B cell (primary cell): ENCODE data around the gene SLC13A3. TPM values are rescaled to one million over a fixed set of nuclear protein-coding genes. Genes with fewer than 3 reads are reported as not detected.

Source experiments
- ATAC-seq: fragments of 200-7000 bp; cut with Tn5 transposase; one replicate; pipeline ENCODE4 v1.10.0; 2021; ENCODE audit warnings: low read depth, mild to moderate bottlenecking, moderate number of reproducible peaks, moderate library complexity
- CTCF ChIA-PET: fragments of 350-600 bp; sonication (Branson Sonifier 250); formaldehyde crosslinking; loops from one replicate; lab custom pipeline; 2021; ENCODE audit warnings: antibody characterized with exemption, inconsistent platforms; lab: Charles Lee
- POLR2A ChIA-PET: fragments of 350-600 bp; sonication (Branson Sonifier 250); formaldehyde crosslinking; loops from one replicate; lab custom pipeline; 2021; ENCODE audit warnings: antibody characterized with exemption; lab: Charles Lee
- DNase-seq: peaks from one replicate; pipeline ENCODE4 v3.0.0; 2013
- H2AFZ ChIP-seq: 2 replicates; pipeline ENCODE4 v1.6.1; 2012; ENCODE audit warnings: mild to moderate bottlenecking, low read depth, low read length; ENCODE audit not compliant: insufficient read depth, poor library complexity, severe bottlenecking
- H3K27ac ChIP-seq, 2 donors: 1 replicate in 1 of 2; 2 replicates in 1 of 2; pipeline ENCODE4 v1.5.1; 2012 to 2013; ENCODE audit warnings: low read length in 2 of 2, mild to moderate bottlenecking in 2 of 2, moderate library complexity in 1 of 2
- H3K27me3 ChIP-seq, 4 experiments: fragments of 200-600 bp in 1 of 4; sonication (generic) in 1 of 4; replicated peaks in 1 of 4; 1 replicate in 2 of 4; 2 replicates in 2 of 4; pipeline versions ENCODE4 v1.6.1 to v1.7.0; 2013 to 2016; ENCODE audit warnings: low read length in 3 of 4, mild to moderate bottlenecking in 2 of 4, mixed read lengths in 1 of 4, moderate library complexity in 1 of 4; ENCODE audit not compliant: insufficient read depth in 4 of 4, control insufficient read depth in 3 of 4; ENCODE audit errors: control extremely low read depth in 1 of 4
- H3K36me3 ChIP-seq, 2 experiments: replicated peaks in 1 of 2; 1 replicate in 1 of 2; 2 replicates in 1 of 2; pipeline versions ENCODE4 v1.6.1 to v1.7.1; 2013; ENCODE audit warnings: low read length in 1 of 2; ENCODE audit not compliant: insufficient read depth in 2 of 2, control insufficient read depth in 1 of 2; ENCODE audit errors: control extremely low read depth in 1 of 2, extremely low read depth in 1 of 2
- H3K4me1 ChIP-seq, 2 donors: fragments of 200-600 bp in 1 of 2; sonication (generic) in 1 of 2; 1 replicate in 1 of 2; 2 replicates in 1 of 2; pipeline versions ENCODE4 v1.5.1 to v1.6.1; 2013 to 2017; ENCODE audit warnings: low read length in 2 of 2; ENCODE audit not compliant: control insufficient read depth in 2 of 2, insufficient read depth in 2 of 2
- H3K4me2 ChIP-seq: replicated peaks from 2 replicates; pipeline ENCODE3; 2012; ENCODE audit warnings: mild to moderate bottlenecking, low read depth, low read length; ENCODE audit not compliant: poor library complexity, severe bottlenecking
- H3K4me3 ChIP-seq, 5 experiments: fragments of 200-600 bp in 1 of 5; sonication (generic) in 1 of 5; 1 replicate in 3 of 5; 2 replicates in 2 of 5; pipeline versions ENCODE4 v1.5.1 to v1.7.0; 2011 to 2016; ENCODE audit warnings: low read length in 4 of 5, mild to moderate bottlenecking in 4 of 5, low read depth in 2 of 5, control low read depth in 1 of 5, moderate library complexity in 1 of 5; ENCODE audit not compliant: insufficient read depth in 1 of 5; ENCODE audit errors: control extremely low read depth in 1 of 5, extremely low read depth in 1 of 5
- H3K79me2 ChIP-seq: fragments of 200-600 bp; sonication (generic); one replicate; pipeline ENCODE4 v1.6.0; 2016; ENCODE audit warnings: low read length; ENCODE audit not compliant: control insufficient read depth, insufficient read depth
- H3K9ac ChIP-seq: fragments of 200-600 bp; sonication (generic); 2 replicates; pipeline ENCODE4 v1.6.1; 2017; ENCODE audit warnings: mild to moderate bottlenecking, low read length, moderate library complexity
- H3K9me3 ChIP-seq, 3 donors: one replicate each; pipeline versions ENCODE4 v1.6.1 to v1.7.1; 2013; ENCODE audit warnings: low read length in 2 of 3; ENCODE audit not compliant: control insufficient read depth in 2 of 3, insufficient read depth in 1 of 3; ENCODE audit errors: control extremely low read depth in 1 of 3
- H4K20me1 ChIP-seq: 2 replicates; pipeline ENCODE4 v1.6.0; 2012; ENCODE audit warnings: mild to moderate bottlenecking, low read length; ENCODE audit not compliant: insufficient read depth, control insufficient read depth, poor library complexity, severe bottlenecking
- H3K27ac Mint-ChIP-seq: one replicate; pipeline ENCODE4 v1.8.0; 2021; ENCODE audit warnings: mixed read lengths
- H3K27me3 Mint-ChIP-seq: one replicate; pipeline ENCODE4 v1.8.0; 2021; ENCODE audit warnings: mixed read lengths
- H3K4me1 Mint-ChIP-seq: one replicate; pipeline ENCODE4 v1.8.0; 2021; ENCODE audit warnings: mixed read lengths
- H3K4me3 Mint-ChIP-seq: one replicate; pipeline ENCODE4 v1.8.0; 2021; ENCODE audit warnings: mixed read lengths
- H3K9me3 Mint-ChIP-seq: one replicate; pipeline ENCODE4 v1.8.0; 2022; ENCODE audit warnings: mixed read lengths; ENCODE audit not compliant: insufficient read depth
- EZH2 ChIP-seq: IDR thresholded peaks from 2 replicates; pipeline ENCODE4 v1.6.1; 2012; ENCODE audit warnings: borderline replicate concordance, low read depth, mild to moderate bottlenecking, moderate library complexity, low read length; ENCODE audit not compliant: insufficient read depth, poor library complexity, severe bottlenecking
- WGBS: methylation state at CpG from one replicate; pipeline ENCODE4 v1.1.5; 2013; ENCODE audit warnings: missing lambda C conversion rate; ENCODE audit not compliant: insufficient coverage; 5-methylcytosine and 5-hydroxymethylcytosine counted together
- intact Hi-C: fragments of 100-400 bp; cut with micrococcal nuclease; formaldehyde crosslinking; loops from one replicate; pipeline ENCODE4 v1.10.0; 2022
- polyA plus RNA-seq: library from polyadenylated mRNA; depleted of rRNA; stranded (reverse); fragments of >200 nt; gene quantifications from 2 replicates; pipeline ENCODE4 v1.2.3, GENCODE V29; 2012
- total RNA-seq, 2 donors: library from RNA; stranded (reverse); fragments of 120-200 nt in 1 of 2; gene quantifications; 1 replicate in 1 of 2; 2 replicates in 1 of 2; pipeline versions ENCODE4 v1.2.3 to v1.2.4, GENCODE V29; 2013 to 2022
- TF ChIP-seq, protein P1 (sequence below): fragments of 200-600 bp; IDR thresholded peaks from one replicate; pipeline ENCODE4 v1.8.0; 2022; ENCODE audit warnings: antibody characterized with exemption, mild to moderate bottlenecking

SLC13A3 gene
- total and polyA plus RNA-seq, 2 donors (not counting 1 experiment from before 2014, with no cell fraction given), result 0.09 to 0.20 TPM

DNA sequence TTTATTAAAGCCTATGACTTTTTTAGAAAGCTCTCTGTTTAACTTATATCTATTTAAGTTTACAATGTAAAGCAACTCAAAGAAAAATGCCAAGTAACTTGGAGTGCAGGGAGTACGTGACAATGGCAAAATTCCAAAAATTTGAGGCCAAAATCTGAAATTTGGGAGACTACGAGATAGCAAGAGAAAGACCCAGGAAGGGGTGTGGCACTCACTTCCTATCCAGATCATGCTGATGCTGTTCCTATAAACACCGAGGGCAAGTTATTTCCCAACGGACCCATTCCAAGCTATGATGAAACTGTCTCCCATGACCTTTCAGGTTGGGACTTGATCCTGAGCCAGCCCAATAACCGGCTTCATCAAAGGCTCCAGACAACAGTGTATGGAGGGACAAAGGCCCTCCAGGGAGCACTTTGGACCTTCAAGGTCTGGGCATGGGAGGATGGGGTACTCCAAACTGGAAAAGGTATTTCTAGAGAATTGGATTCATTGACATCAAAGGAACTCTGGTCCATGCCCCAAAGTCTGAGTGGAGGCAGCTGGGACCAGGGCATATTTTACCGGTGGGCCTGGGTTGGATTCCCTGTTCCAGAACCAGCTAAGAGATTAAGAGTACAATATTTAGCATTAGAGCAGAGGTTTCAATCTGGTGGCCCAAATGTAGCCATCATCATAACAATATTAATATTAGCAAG lies 15.7 kb upstream of the SLC13A3 start:
- 92% methylated on average over 5 of the region's 6 CpGs for WGBS
- H3K27ac Mint-ChIP-seq, result no peak overlapping the region
- H3K27ac ChIP-seq, result no peak overlapping the region
- H3K4me2 ChIP-seq, result no peak overlapping the region
- peaks cover 0 to 12% (median 9%) of the 10 kb centered on the region in 3 donors for H3K9me3 ChIP-seq
- no peak for TF ChIP-seq EZH2
- TF ChIP-seq, protein P1, sequence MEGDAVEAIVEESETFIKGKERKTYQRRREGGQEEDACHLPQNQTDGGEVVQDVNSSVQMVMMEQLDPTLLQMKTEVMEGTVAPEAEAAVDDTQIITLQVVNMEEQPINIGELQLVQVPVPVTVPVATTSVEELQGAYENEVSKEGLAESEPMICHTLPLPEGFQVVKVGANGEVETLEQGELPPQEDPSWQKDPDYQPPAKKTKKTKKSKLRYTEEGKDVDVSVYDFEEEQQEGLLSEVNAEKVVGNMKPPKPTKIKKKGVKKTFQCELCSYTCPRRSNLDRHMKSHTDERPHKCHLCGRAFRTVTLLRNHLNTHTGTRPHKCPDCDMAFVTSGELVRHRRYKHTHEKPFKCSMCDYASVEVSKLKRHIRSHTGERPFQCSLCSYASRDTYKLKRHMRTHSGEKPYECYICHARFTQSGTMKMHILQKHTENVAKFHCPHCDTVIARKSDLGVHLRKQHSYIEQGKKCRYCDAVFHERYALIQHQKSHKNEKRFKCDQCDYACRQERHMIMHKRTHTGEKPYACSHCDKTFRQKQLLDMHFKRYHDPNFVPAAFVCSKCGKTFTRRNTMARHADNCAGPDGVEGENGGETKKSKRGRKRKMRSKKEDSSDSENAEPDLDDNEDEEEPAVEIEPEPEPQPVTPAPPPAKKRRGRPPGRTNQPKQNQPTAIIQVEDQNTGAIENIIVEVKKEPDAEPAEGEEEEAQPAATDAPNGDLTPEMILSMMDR, result no peak
- H2AFZ ChIP-seq, result no peak overlapping the region
- H3K27me3 Mint-ChIP-seq, result peaks cover 7% of the 10 kb centered on the region
- no peaks in the 10 kb centered on the region for H3K4me1 Mint-ChIP-seq
- no peak overlapping the region for H3K4me3 Mint-ChIP-seq
- no peak overlapping the region for H3K4me3 ChIP-seq
- H3K36me3 ChIP-seq, result no peaks in the 10 kb centered on the region
- H4K20me1 ChIP-seq, result no peaks in the 10 kb centered on the region
- H3K9ac ChIP-seq, result no peak overlapping the region
- peaks cover 7% of the 10 kb centered on the region for H3K9me3 Mint-ChIP-seq
- no peak for DNase-seq
- H3K79me2 ChIP-seq, result no peaks in the 10 kb centered on the region
- H3K27me3 ChIP-seq, result peaks cover 0 to 2% (median 0%) of the 10 kb centered on the region in 4 experiments
- intact Hi-C loops, result no loop called here
- ChIA-PET CTCF (no interaction called here), POLR2A (no interaction called here)
- no peaks in the 10 kb centered on the region for H3K4me1 ChIP-seq
- no peak for ATAC-seq

DNA sequence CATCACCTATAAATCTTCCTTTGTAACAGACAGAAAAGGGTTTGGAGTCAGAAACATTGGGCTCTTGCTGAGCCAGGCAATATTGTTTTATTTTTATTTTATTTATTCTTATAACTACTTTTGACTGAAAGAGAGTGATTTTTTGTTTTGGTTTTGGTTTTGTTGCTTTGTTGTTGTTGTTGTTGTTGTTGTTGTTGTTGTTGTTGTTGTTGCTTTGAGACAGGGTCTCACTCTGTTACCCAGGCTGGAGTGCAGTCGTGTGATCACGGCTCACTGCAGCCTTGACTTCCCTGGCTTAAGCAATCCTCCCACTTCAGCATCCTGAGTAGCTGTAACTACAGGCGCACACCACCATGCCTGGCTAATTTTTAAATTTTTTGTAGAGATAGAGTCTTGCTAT lies 15.0 kb upstream of the SLC13A3 start:
- H3K4me1 Mint-ChIP-seq, result no peaks in the 10 kb centered on the region
- DNase-seq (no peak), ATAC-seq (no peak)
- H3K9me3 Mint-ChIP-seq, result peaks cover 7% of the 10 kb centered on the region
- Histone ChIP-seq H3K27me3 (peaks cover 0 to 2% (median 0%) of the 10 kb centered on the region in 4 experiments), H4K20me1 (no peaks in the 10 kb centered on the region), H3K4me3 (no peak overlapping the region), H3K27ac (no peak overlapping the region), H3K79me2 (no peaks in the 10 kb centered on the region), H3K9ac (no peak overlapping the region), H3K4me2 (no peak overlapping the region), H3K9me3 (peaks cover 0 to 12% (median 6%) of the 10 kb centered on the region in 3 donors), H3K4me1 (no peaks in the 10 kb centered on the region), H2AFZ (no peak overlapping the region), H3K36me3 (no peaks in the 10 kb centered on the region)
- ChIA-PET POLR2A (no interaction called here), CTCF (no interaction called here)
- peaks cover 10% of the 10 kb centered on the region for H3K27me3 Mint-ChIP-seq
- H3K27ac Mint-ChIP-seq, result no peak overlapping the region
- no CpG with 5 or more reads among the region's 3 CpGs for WGBS
- TF ChIP-seq, protein P1, result no peak
- no peak for TF ChIP-seq EZH2
- intact Hi-C loops, result no loop called here
- H3K4me3 Mint-ChIP-seq, result no peak overlapping the region
